Measurements from ENCODE around the gene CXCR6. TPM values are rescaled to one million over a fixed set of nuclear protein-coding genes. Genes with fewer than 3 reads are reported as not detected.

The CXCR6 gene
- total RNA-seq, 4 donors from 2014 or later, result 2.5 to 14.7 (median 2.7) TPM

GRCh38 chr3:45966950-45967640, 23.8 kb downstream of the CXCR6 start:
- ATAC-seq (ENCODE audit: low FRiP score) (no peak), DNase-seq (ENCODE audit: low spot score) (no peak)
- no peak for TF ChIP-seq CTCF (IDR thresholded peaks at IDR 0.05)

GRCh38 chr3:45967724-45968123, 24.5 kb downstream of the CXCR6 start:
- no peak for TF ChIP-seq CTCF (IDR thresholded peaks at IDR 0.05)
- DNase-seq (ENCODE audit: low spot score) (no peak), ATAC-seq (ENCODE audit: low FRiP score) (no peak)

- TF ChIP-seq CTCF (IDR thresholded peaks at IDR 0.05), result no peak
- DNase-seq (ENCODE audit: low spot score) (no peak), ATAC-seq (ENCODE audit: low FRiP score) (no peak)
Measured at GRCh38 chr3:45968149-45968548, 24.9 kb downstream of the CXCR6 start.

- no peak for ATAC-seq (ENCODE audit: low FRiP score)
- DNase-seq (ENCODE audit: low spot score), result no peak
- TF ChIP-seq CTCF (IDR thresholded peaks at IDR 0.05), result no peak
Measured at GRCh38 chr3:45968706-45969105, 25.4 kb downstream of the CXCR6 start.

- TF ChIP-seq CTCF (IDR thresholded peaks at IDR 0.05), result no peak
- ATAC-seq (ENCODE audit: low FRiP score) (no peak), DNase-seq (ENCODE audit: low spot score) (no peak)
Measured at GRCh38 chr3:45969116-45969515, 25.9 kb downstream of the CXCR6 start.

GRCh38 chr3:45969953-45970352, 26.7 kb downstream of the CXCR6 start:
- DNase-seq (ENCODE audit: low spot score) (no peak), ATAC-seq (ENCODE audit: low FRiP score) (no peak)
- TF ChIP-seq CTCF (IDR thresholded peaks at IDR 0.05), result no peak

Measured in omental fat pad (tissue), 4 donors.